Stimulated activated CD8-positive, alpha-beta memory T cell treated with anti-CD3 and anti-CD28 coated beads, Interleukin-7, amount 100 ng/mL, for 4 hours (primary cell): ENCODE measurements around the gene CARD11.
"Not testable (repeated sequence)": the region's sequence is repeated elsewhere in the genome, so short reads cannot be mapped to it uniquely, and the experiment has no call there.

Source experiments
- DNase-seq, 2 donors: peaks; one replicate each; pipeline ENCODE4 v3.0.0-alpha.2; 2020; ENCODE audit warnings: low read depth in 2 of 2

Gene CARD11

GRCh38 chr7:2926120-2926895 lies 117.4 kb downstream of the CARD11 start:
- DNase-seq: no peak

- no peak for DNase-seq
These were observed 118.5 kb downstream of the CARD11 start for GRCh38 chr7:2924866-2925840.

GRCh38 chr7:2923886-2924574 lies 119.6 kb downstream of the CARD11 start:
- DNase-seq: no peak

- no peak for DNase-seq
These were observed 120.3 kb downstream of the CARD11 start for GRCh38 chr7:2923291-2923781.

- no peak for DNase-seq
These were observed 120.8 kb downstream of the CARD11 start for GRCh38 chr7:2922866-2923265.

- no peak for DNase-seq
These were observed 121.3 kb downstream of the CARD11 start for GRCh38 chr7:2922348-2922691.

- DNase-seq: no peak
These were observed 121.9 kb downstream of the CARD11 start for GRCh38 chr7:2921653-2922347.

GRCh38 chr7:2920956-2921652 lies 122.6 kb downstream of the CARD11 start:
- DNase-seq: no peak

- DNase-seq: not testable (repeated sequence)
These were observed 123.2 kb downstream of the CARD11 start for GRCh38 chr7:2920480-2920879.

- no peak for DNase-seq
These were observed 123.6 kb downstream of the CARD11 start for GRCh38 chr7:2920041-2920440.

- no peak for DNase-seq
These were observed 124.4 kb downstream of the CARD11 start for GRCh38 chr7:2919256-2919655.

GRCh38 chr7:2918406-2918805 lies 125.3 kb downstream of the CARD11 start:
- no peak for DNase-seq

GRCh38 chr7:2915023-2915422 lies 128.6 kb downstream of the CARD11 start:
- DNase-seq: no peak

- DNase-seq: no peak
These were observed 129.8 kb downstream of the CARD11 start for GRCh38 chr7:2913760-2914387.

GRCh38 chr7:2912684-2913439 lies 130.8 kb downstream of the CARD11 start:
- DNase-seq: no peak

GRCh38 chr7:2911466-2911865 lies 132.2 kb downstream of the CARD11 start:
- no peak for DNase-seq

GRCh38 chr7:2909471-2910039 lies 134.1 kb downstream of the CARD11 start:
- no peak for DNase-seq

- DNase-seq: no peak
These were observed 134.6 kb downstream of the CARD11 start for GRCh38 chr7:2909043-2909442.

GRCh38 chr7:2908103-2908683 lies 135.5 kb downstream of the CARD11 start:
- no peak for DNase-seq
